Measurements from ENCODE around the gene MYO3B.

Gene MYO3B

GRCh38 chr2:170141865-170142264 is 36.1 kb upstream of the MYO3B start:
- no peak overlapping the region for H2AFZ ChIP-seq (ENCODE audit: low read depth, low read length)
- no peak for TF ChIP-seq CTCF (IDR thresholded peaks at IDR 0.05; ENCODE audit: borderline replicate concordance, extremely low read depth, low read length, poor library complexity, severe bottlenecking)
- no peak for TF ChIP-seq EZH2 (IDR thresholded peaks at IDR 0.05; ENCODE audit: borderline replicate concordance, low read depth, low read length, severe bottlenecking)
- H3K4me3 ChIP-seq (ENCODE audit: low read depth in 1 of 2, low read length in 2 of 2) = no peak overlapping the region
- no peaks in the 10 kb centered on the region for H3K36me3 ChIP-seq (ENCODE audit: insufficient read depth, low read length)
- no peak overlapping the region for H3K4me2 ChIP-seq (ENCODE audit: insufficient read depth, low read length)
- H3K9ac ChIP-seq (ENCODE audit: low read depth, low read length) = no peak overlapping the region
- no peak overlapping the region for H3K27ac ChIP-seq (ENCODE audit: low read length)
- peaks cover 11% of the 10 kb centered on the region for H3K27me3 ChIP-seq (ENCODE audit: insufficient read depth, low read length, poor library complexity)
- H3K4me1 ChIP-seq (ENCODE audit: insufficient read depth, low read length) = peaks cover 3% of the 10 kb centered on the region
- no peaks in the 10 kb centered on the region for H3K79me2 ChIP-seq (ENCODE audit: insufficient read depth, low read length)
- DNase-seq = no peak
- no peaks in the 10 kb centered on the region for H3K9me3 ChIP-seq (ENCODE audit: insufficient read depth, low read length, severe bottlenecking)
- no peaks in the 10 kb centered on the region for H4K20me1 ChIP-seq (ENCODE audit: insufficient read depth, low read length)
- ATAC-seq (ENCODE audit: insufficient read depth, low read depth) = no peak

GRCh38 chr2:170142502-170142901 is 35.4 kb upstream of the MYO3B start:
- no peak overlapping the region for H2AFZ ChIP-seq (ENCODE audit: low read depth, low read length)
- H3K27ac ChIP-seq (ENCODE audit: low read length) = no peak overlapping the region
- H3K79me2 ChIP-seq (ENCODE audit: insufficient read depth, low read length) = no peaks in the 10 kb centered on the region
- H3K9ac ChIP-seq (ENCODE audit: low read depth, low read length) = no peak overlapping the region
- peaks cover 11% of the 10 kb centered on the region for H3K27me3 ChIP-seq (ENCODE audit: insufficient read depth, low read length, poor library complexity)
- H3K36me3 ChIP-seq (ENCODE audit: insufficient read depth, low read length) = no peaks in the 10 kb centered on the region
- no peak overlapping the region for H3K4me2 ChIP-seq (ENCODE audit: insufficient read depth, low read length)
- TF ChIP-seq CTCF (IDR thresholded peaks at IDR 0.05; ENCODE audit: borderline replicate concordance, extremely low read depth, low read length, poor library complexity, severe bottlenecking) = no peak
- H3K9me3 ChIP-seq (ENCODE audit: insufficient read depth, low read length, severe bottlenecking) = no peaks in the 10 kb centered on the region
- ATAC-seq (ENCODE audit: insufficient read depth, low read depth) (no peak), DNase-seq (no peak)
- H4K20me1 ChIP-seq (ENCODE audit: insufficient read depth, low read length) = no peaks in the 10 kb centered on the region
- peaks cover 3% of the 10 kb centered on the region for H3K4me1 ChIP-seq (ENCODE audit: insufficient read depth, low read length)
- H3K4me3 ChIP-seq (ENCODE audit: low read depth in 1 of 2, low read length in 2 of 2) = no peak overlapping the region

GRCh38 chr2:170143045-170143717 is 34.8 kb upstream of the MYO3B start:
- H3K9me3 ChIP-seq (ENCODE audit: insufficient read depth, low read length, severe bottlenecking) = no peaks in the 10 kb centered on the region
- H3K36me3 ChIP-seq (ENCODE audit: insufficient read depth, low read length) = no peaks in the 10 kb centered on the region
- ATAC-seq (ENCODE audit: insufficient read depth, low read depth) (no peak), DNase-seq (no peak)
- H3K27ac ChIP-seq (ENCODE audit: low read length) = no peak overlapping the region
- no peak overlapping the region for H3K4me2 ChIP-seq (ENCODE audit: insufficient read depth, low read length)
- H3K4me3 ChIP-seq (ENCODE audit: low read depth in 1 of 2, low read length in 2 of 2) = no peak overlapping the region
- H3K79me2 ChIP-seq (ENCODE audit: insufficient read depth, low read length) = no peaks in the 10 kb centered on the region
- H4K20me1 ChIP-seq (ENCODE audit: insufficient read depth, low read length) = no peaks in the 10 kb centered on the region
- H2AFZ ChIP-seq (ENCODE audit: low read depth, low read length) = no peak overlapping the region
- TF ChIP-seq CTCF (IDR thresholded peaks at IDR 0.05; ENCODE audit: borderline replicate concordance, extremely low read depth, low read length, poor library complexity, severe bottlenecking) = no peak
- no peak for TF ChIP-seq EZH2 (IDR thresholded peaks at IDR 0.05; ENCODE audit: borderline replicate concordance, low read depth, low read length, severe bottlenecking)
- H3K27me3 ChIP-seq (ENCODE audit: insufficient read depth, low read length, poor library complexity) = peaks cover 11% of the 10 kb centered on the region
- H3K9ac ChIP-seq (ENCODE audit: low read depth, low read length) = no peak overlapping the region
- H3K4me1 ChIP-seq (ENCODE audit: insufficient read depth, low read length) = peaks cover 3% of the 10 kb centered on the region

All from DND-41 (cell line).